SU-DHL-6 (cell line): ENCODE measurements around the gene PHLPP2.
"Not testable (repeated sequence)": the region's sequence is repeated elsewhere in the genome, so short reads cannot be mapped to it uniquely, and the experiment has no call there.

ENCODE experiments used
- H2AFZ ChIP-seq: fragments of 200-600 bp; sonication (generic); 2 replicates; pipeline ENCODE4 v1.6.1; 2014; ENCODE audit warnings: low read depth, mild to moderate bottlenecking, moderate library complexity, mixed read lengths, antibody characterized with exemption, low read length; ENCODE audit not compliant: severe bottlenecking
- H3F3A ChIP-seq: fragments of 200-600 bp; shearing (Covaris generic); 2 replicates; pipeline ENCODE4 v1.6.0; 2016; ENCODE audit warnings: antibody characterized with exemption, mild to moderate bottlenecking; ENCODE audit not compliant: insufficient read depth
- H3K27ac ChIP-seq: fragments of 200-600 bp; sonication (generic); 2 replicates; pipeline ENCODE4 v1.5.1; 2016; ENCODE audit warnings: low read depth, mild to moderate bottlenecking, low read length, moderate library complexity, mixed read lengths
- H3K27me3 ChIP-seq: fragments of 200-600 bp; sonication (generic), shearing (Covaris generic); 2 replicates; pipeline ENCODE4 v1.6.0; 2014; ENCODE audit warnings: mild to moderate bottlenecking, low read length
- H3K36me3 ChIP-seq: fragments of 200-600 bp; sonication (generic); 2 replicates; pipeline ENCODE4 v1.6.1; 2014; ENCODE audit warnings: mild to moderate bottlenecking, low read length, mixed read lengths
- H3K4me2 ChIP-seq: fragments of 300-600, 200-600 bp; shearing (Covaris generic), sonication (generic); 2 replicates; pipeline ENCODE4 v1.6.0; 2014; ENCODE audit warnings: low read length, low read depth, mild to moderate bottlenecking; ENCODE audit not compliant: poor library complexity, severe bottlenecking
- H3K4me3 ChIP-seq: fragments of 200-600 bp; sonication (generic); 2 replicates; pipeline ENCODE4 v1.5.1; 2014; ENCODE audit warnings: antibody characterized with exemption, low read length, mild to moderate bottlenecking, mixed read lengths; ENCODE audit not compliant: insufficient read depth, poor library complexity, severe bottlenecking
- H3K79me2 ChIP-seq: fragments of 200-600 bp; sonication (generic); 2 replicates; pipeline ENCODE4 v1.6.1; 2014; ENCODE audit warnings: mild to moderate bottlenecking, low read length, moderate library complexity; ENCODE audit not compliant: insufficient read depth
- H3K9ac ChIP-seq: fragments of 200-600 bp; sonication (generic); 2 replicates; pipeline ENCODE4 v1.7.0; 2014; ENCODE audit warnings: mild to moderate bottlenecking, low read length
- H3K9me2 ChIP-seq: fragments of 200-600 bp; sonication (generic); replicated peaks from 2 replicates; pipeline ENCODE4 v1.6.1; 2014; ENCODE audit warnings: low read length; ENCODE audit not compliant: insufficient read depth
- H3K9me3 ChIP-seq: fragments of 200-600 bp; sonication (generic); 2 replicates; pipeline ENCODE4 v1.6.1; 2014; ENCODE audit warnings: low read length, mixed read lengths; ENCODE audit not compliant: insufficient read depth
- H4K20me1 ChIP-seq: fragments of 200-600 bp; sonication (generic); 2 replicates; pipeline ENCODE4 v1.6.1; 2014; ENCODE audit warnings: low read depth, mild to moderate bottlenecking, antibody characterized with exemption, low read length, moderate library complexity, mixed read lengths
- EZH2phosphoT487 ChIP-seq: fragments of 200-600 bp; sonication (generic), shearing (Covaris generic); conservative IDR thresholded peaks from 2 replicates; pipeline ENCODE4 v1.6.1; 2018; ENCODE audit warnings: mild to moderate bottlenecking, antibody characterized with exemption, low read length, moderate library complexity, mixed read lengths
- TF ChIP-seq, protein P1 (sequence below): fragments of 200-600 bp; sonication (generic); IDR thresholded peaks from one replicate; pipeline ENCODE4 v1.5.1; 2017; ENCODE audit warnings: antibody characterized with exemption, mild to moderate bottlenecking, low read length, moderate library complexity; ENCODE audit not compliant: insufficient read depth, poor library complexity, severe bottlenecking

Gene PHLPP2

DNA sequence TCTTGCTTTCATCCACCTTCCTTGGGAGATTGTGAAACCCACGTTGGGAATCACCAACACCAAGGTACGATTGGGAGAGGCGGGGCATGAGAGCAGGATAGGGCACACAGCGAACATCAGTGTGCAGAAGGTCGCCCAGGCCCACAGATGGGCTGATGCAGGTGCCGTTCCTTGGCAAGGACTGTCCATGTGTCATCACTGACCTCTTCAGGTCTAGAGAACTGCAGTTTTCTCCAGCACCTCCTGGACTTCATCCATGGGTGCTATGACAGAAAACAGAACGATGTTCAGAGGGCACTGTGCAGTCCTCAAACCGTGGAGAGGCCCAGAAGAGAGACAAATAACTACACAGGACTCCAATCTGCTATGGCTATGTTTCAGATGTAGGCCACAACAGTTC, 123.7 kb downstream of the PHLPP2 start:
- no peak overlapping the region for H2AFZ ChIP-seq
- H3K9me2 ChIP-seq: no peaks in the 10 kb centered on the region
- TF ChIP-seq, protein P1, sequence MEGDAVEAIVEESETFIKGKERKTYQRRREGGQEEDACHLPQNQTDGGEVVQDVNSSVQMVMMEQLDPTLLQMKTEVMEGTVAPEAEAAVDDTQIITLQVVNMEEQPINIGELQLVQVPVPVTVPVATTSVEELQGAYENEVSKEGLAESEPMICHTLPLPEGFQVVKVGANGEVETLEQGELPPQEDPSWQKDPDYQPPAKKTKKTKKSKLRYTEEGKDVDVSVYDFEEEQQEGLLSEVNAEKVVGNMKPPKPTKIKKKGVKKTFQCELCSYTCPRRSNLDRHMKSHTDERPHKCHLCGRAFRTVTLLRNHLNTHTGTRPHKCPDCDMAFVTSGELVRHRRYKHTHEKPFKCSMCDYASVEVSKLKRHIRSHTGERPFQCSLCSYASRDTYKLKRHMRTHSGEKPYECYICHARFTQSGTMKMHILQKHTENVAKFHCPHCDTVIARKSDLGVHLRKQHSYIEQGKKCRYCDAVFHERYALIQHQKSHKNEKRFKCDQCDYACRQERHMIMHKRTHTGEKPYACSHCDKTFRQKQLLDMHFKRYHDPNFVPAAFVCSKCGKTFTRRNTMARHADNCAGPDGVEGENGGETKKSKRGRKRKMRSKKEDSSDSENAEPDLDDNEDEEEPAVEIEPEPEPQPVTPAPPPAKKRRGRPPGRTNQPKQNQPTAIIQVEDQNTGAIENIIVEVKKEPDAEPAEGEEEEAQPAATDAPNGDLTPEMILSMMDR: no peak
- no peak for TF ChIP-seq EZH2phosphoT487
- no peak overlapping the region for H3K9ac ChIP-seq
- no peaks in the 10 kb centered on the region for H4K20me1 ChIP-seq
- H3F3A ChIP-seq: no peaks in the 10 kb centered on the region
- H3K4me3 ChIP-seq: no peak overlapping the region
- H3K4me2 ChIP-seq: no peak overlapping the region
- no peaks in the 10 kb centered on the region for H3K36me3 ChIP-seq
- no peaks in the 10 kb centered on the region for H3K9me3 ChIP-seq
- H3K79me2 ChIP-seq: no peaks in the 10 kb centered on the region
- no peak overlapping the region for H3K27ac ChIP-seq
- H3K27me3 ChIP-seq: no peaks in the 10 kb centered on the region

DNA sequence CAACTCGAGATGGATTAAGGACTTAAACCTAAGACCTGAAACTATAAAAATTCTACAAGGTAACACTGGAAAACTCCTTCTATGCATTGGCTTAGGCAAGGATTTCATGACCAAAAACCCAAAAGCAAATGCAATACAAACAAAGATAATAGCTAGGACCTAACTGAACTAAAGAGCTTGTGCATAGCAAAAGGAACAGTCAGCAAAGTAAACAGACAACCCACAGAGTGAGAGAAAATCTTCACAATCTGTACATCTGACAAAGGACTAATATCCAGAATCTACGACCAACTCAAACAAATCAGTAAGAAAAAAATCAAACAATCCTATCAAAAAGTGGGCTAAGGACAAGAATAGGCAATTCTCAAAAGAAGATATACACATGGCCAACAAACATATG, 126.1 kb downstream of the PHLPP2 start:
- not testable (repeated sequence) for H3K36me3 ChIP-seq, H3K4me2 ChIP-seq, H3K9me2 ChIP-seq, H3F3A ChIP-seq, H4K20me1 ChIP-seq, H3K4me3 ChIP-seq, H3K27ac ChIP-seq, H3K79me2 ChIP-seq, H3K9me3 ChIP-seq, H2AFZ ChIP-seq, H3K27me3 ChIP-seq, H3K9ac ChIP-seq

DNA sequence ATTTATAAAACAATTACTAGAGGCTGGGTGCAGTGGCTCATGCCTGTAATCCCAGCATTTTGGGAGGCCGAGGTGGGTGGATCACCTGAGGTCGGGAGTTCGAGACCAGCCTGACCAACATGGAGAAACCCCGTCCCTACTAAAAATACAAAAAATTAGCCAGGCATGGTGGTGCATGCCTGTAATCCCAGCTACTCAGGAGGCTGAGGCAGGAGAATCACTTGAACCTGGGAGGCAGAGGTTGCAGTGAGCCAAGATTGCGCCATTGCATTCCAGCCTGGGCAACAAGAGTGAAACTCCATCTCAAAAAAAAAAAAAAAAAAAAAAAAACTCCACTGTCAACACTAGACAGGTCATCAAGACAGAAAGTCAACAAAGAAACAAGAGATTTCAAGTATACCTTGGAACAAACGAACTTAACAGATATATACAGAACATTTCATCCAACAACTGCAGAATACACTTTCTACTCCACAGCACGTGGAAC, 129.1 kb downstream of the PHLPP2 start:
- H4K20me1 ChIP-seq, H3K36me3 ChIP-seq, H3K9ac ChIP-seq, H3K4me2 ChIP-seq, H3K27ac ChIP-seq, H3F3A ChIP-seq, H3K9me2 ChIP-seq, H3K27me3 ChIP-seq, H3K4me3 ChIP-seq, H3K9me3 ChIP-seq, H3K79me2 ChIP-seq, H2AFZ ChIP-seq: not testable (repeated sequence)
